MM.1S (cell line): ENCODE results near the gene GABRG3.

ENCODE experiments used
- CTCF ChIP-seq: fragments of 300-600 bp; sonication (generic); IDR thresholded peaks from 2 replicates; pipeline ENCODE4 v1.5.1; 2016; ENCODE audit warnings: antibody characterized with exemption, low read length, mixed read lengths
- EZH2 ChIP-seq: fragments of 300-600 bp; sonication (generic); optimal IDR thresholded peaks from 2 replicates; pipeline ENCODE3; 2017; ENCODE audit warnings: low read depth, mild to moderate bottlenecking, antibody characterized with exemption, low read length, mixed read lengths

GRCh38 chr15:27101982-27102381 lies 131.0 kb downstream of the GABRG3 start:
- no peak for TF ChIP-seq CTCF
- no peak for TF ChIP-seq EZH2
